ENCODE data around the gene TICAM2.

TICAM2 gene

GRCh38 chr5:115531787-115532367, 70.4 kb downstream of the TICAM2 start:
- no peak for DNase-seq (ENCODE audit: low read depth)

- DNase-seq (ENCODE audit: low read depth), result no peak
Measured at GRCh38 chr5:115531380-115531779, 70.9 kb downstream of the TICAM2 start.

GRCh38 chr5:115530426-115530825, 71.9 kb downstream of the TICAM2 start:
- no peak for DNase-seq (ENCODE audit: low read depth)

Data from T-helper 22 cell (primary cell).